GM19351 (cell line): ENCODE data around the gene ANKMY1.

ENCODE experiments used
- ATAC-seq: cut with Tn5 transposase; IDR thresholded peaks from one replicate; pipeline ENCODE4 v1.9.1; 2021; ENCODE audit warnings: mild to moderate bottlenecking, moderate library complexity; ENCODE audit not compliant: unreplicated experiment

The ANKMY1 gene

GRCh38 chr2:240462707-240463273, 95.0 kb downstream of the ANKMY1 start:
- ATAC-seq, result no peak

- ATAC-seq, result no peak
Observed at GRCh38 chr2:240462073-240462706, 95.6 kb downstream of the ANKMY1 start.

GRCh38 chr2:240461471-240462072, 96.2 kb downstream of the ANKMY1 start:
- no peak for ATAC-seq

- ATAC-seq, result no peak
Observed at GRCh38 chr2:240460781-240461431, 96.9 kb downstream of the ANKMY1 start.

- no peak for ATAC-seq
Observed at GRCh38 chr2:240460253-240460711, 97.5 kb downstream of the ANKMY1 start.

- ATAC-seq, result no peak
Observed at GRCh38 chr2:240459401-240460252, 98.2 kb downstream of the ANKMY1 start.

- ATAC-seq, result no peak
Observed at GRCh38 chr2:240458900-240459391, 98.8 kb downstream of the ANKMY1 start.

GRCh38 chr2:240458044-240458899, 99.5 kb downstream of the ANKMY1 start:
- ATAC-seq, result no peak

- ATAC-seq, result no peak
Observed at GRCh38 chr2:240457223-240458043, 100.4 kb downstream of the ANKMY1 start.

GRCh38 chr2:240456447-240457222, 101.2 kb downstream of the ANKMY1 start:
- no peak for ATAC-seq

- no peak for ATAC-seq
Observed at GRCh38 chr2:240455647-240456446, 101.9 kb downstream of the ANKMY1 start.

GRCh38 chr2:240455272-240455646, 102.5 kb downstream of the ANKMY1 start:
- ATAC-seq, result no peak

GRCh38 chr2:240454106-240454901, 103.5 kb downstream of the ANKMY1 start:
- no peak for ATAC-seq

GRCh38 chr2:240453461-240454105, 104.2 kb downstream of the ANKMY1 start:
- no peak for ATAC-seq

- no peak for ATAC-seq
Observed at GRCh38 chr2:240452462-240453256, 105.1 kb downstream of the ANKMY1 start.
